ENCODE data around the gene CCDC70.

CCDC70 gene

DNA sequence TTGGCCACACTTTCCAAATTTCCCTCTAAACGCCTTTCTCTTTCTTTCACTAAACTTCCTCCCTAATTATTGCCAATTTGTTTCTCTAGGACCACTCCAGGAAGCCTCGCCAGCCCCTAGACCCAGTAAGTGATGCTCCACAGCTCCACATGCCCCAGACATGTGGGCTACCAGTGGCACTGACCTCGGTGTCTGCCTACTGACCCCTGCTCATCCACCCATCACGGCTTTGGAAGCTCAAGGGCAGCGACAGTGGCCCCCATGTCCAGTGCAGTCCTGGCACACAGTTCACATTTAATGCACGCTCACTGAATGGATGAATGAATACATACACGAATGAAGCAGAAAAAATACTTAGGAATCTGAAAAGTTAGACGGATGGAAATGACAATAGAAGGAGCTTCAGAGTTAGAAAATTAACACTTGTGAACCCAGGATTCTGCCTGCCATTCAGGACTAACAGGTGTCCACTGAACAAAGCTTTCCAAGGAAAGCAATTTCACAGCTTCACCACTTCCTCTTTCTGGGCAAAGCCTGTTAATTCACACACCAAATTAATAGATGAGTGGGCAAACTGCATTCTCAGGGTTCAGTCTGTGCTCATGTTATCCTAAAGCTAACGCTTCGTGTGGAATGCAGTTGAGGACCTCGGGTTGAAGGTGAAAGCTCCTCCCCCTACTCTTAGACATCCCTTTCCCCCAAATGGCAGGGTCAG lies 50.9 kb downstream of the CCDC70 start:
- no peak for DNase-seq

DNA sequence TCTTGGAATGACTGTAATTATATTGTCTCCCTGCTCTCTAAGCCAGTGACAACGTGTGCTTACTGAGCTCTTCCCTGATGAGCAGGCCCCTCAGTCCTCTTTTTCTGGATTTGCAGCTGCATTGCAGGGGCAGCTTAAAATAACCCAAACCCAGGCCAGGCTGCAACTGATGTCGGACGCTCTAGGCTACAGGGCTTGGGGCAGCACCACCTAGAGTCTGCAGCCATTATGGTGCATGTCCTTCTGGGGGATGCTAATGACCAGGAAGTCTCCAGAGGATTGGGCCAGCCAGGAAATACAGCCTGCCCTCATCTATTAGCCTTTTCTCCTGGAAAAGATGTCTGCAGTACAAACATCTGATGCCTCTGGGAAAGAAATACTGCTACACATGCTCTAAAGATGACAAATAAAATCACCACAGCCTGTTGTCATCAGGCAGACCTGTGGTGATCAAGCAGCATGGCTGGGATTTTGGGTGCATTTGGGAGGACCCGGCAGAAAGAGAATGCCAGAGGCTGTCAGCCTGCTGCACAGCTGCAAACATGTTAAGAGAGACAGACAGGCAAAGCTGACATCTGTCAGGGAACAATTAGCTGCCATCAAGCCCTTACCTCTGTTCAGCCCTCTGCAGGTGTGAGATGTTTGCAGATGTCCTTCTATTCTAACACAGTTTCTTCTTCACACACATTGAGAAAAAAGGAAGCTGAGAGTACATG lies 51.8 kb downstream of the CCDC70 start:
- no peak for DNase-seq

GRCh38 chr13:51914137-51914493 lies 52.3 kb downstream of the CCDC70 start:
- DNase-seq = no peak

All from DMS79 (cell line).